HUES6 (cell line): ENCODE data around the gene STUM.
"Not testable (repeated sequence)": the region's sequence is repeated elsewhere in the genome, so short reads cannot be mapped to it uniquely, and the experiment has no call there.

Source experiments
- H3K27ac ChIP-seq: 2 replicates; pipeline ENCODE4 v1.7.0; 2013; ENCODE audit warnings: low read depth, mild to moderate bottlenecking, low read length, inconsistent platforms
- H3K27me3 ChIP-seq: 2 replicates; pipeline ENCODE4 v1.6.1; 2013; ENCODE audit warnings: low read length; ENCODE audit not compliant: control insufficient read depth, insufficient read depth
- H3K36me3 ChIP-seq: 2 replicates; pipeline ENCODE4 v1.6.1; 2013; ENCODE audit warnings: low read length; ENCODE audit not compliant: control insufficient read depth, insufficient read depth
- H3K4me1 ChIP-seq: 2 replicates; pipeline ENCODE4 v1.6.1; 2013; ENCODE audit warnings: low read length; ENCODE audit not compliant: control insufficient read depth, insufficient read depth
- H3K4me3 ChIP-seq: 2 replicates; pipeline ENCODE4 v1.5.1; 2013; ENCODE audit warnings: low read depth, low read length
- H3K9ac ChIP-seq: one replicate; pipeline ENCODE4 v1.6.1; 2013; ENCODE audit warnings: mild to moderate bottlenecking, low read length
- H3K9me3 ChIP-seq: 2 replicates; pipeline ENCODE4 v1.6.1; 2013; ENCODE audit warnings: low read depth, low read length; ENCODE audit not compliant: control insufficient read depth, insufficient read depth

STUM gene

GRCh38 chr1:226606311-226607267, 58.0 kb downstream of the STUM start:
- Histone ChIP-seq H3K27ac (no peak overlapping the region), H3K4me3 (no peak overlapping the region), H3K36me3 (no peaks in the 10 kb centered on the region), H3K9me3 (no peaks in the 10 kb centered on the region), H3K9ac (no peak overlapping the region), H3K4me1 (peaks cover 52% of the 10 kb centered on the region), H3K27me3 (no peaks in the 10 kb centered on the region; the same call in 1 of the 2 replicates)

- Histone ChIP-seq H3K4me1 (peaks cover 52% of the 10 kb centered on the region), H3K4me3 (no peak overlapping the region), H3K27ac (no peak overlapping the region), H3K36me3 (no peaks in the 10 kb centered on the region), H3K9me3 (no peaks in the 10 kb centered on the region), H3K9ac (no peak overlapping the region), H3K27me3 (no peaks in the 10 kb centered on the region; the same call in 1 of the 2 replicates)
Observed at GRCh38 chr1:226607268-226607660, 58.7 kb downstream of the STUM start.

GRCh38 chr1:226607821-226608220, 59.3 kb downstream of the STUM start:
- Histone ChIP-seq H3K36me3 (no peaks in the 10 kb centered on the region), H3K27ac (no peak overlapping the region), H3K9ac (no peak overlapping the region), H3K9me3 (no peaks in the 10 kb centered on the region), H3K4me1 (peaks cover 49% of the 10 kb centered on the region), H3K4me3 (no peak overlapping the region), H3K27me3 (no peaks in the 10 kb centered on the region; the same call in 1 of the 2 replicates)

GRCh38 chr1:226608699-226609505, 60.3 kb downstream of the STUM start:
- peaks cover 43% of the 10 kb centered on the region for H3K4me1 ChIP-seq
- no peaks in the 10 kb centered on the region for H3K36me3 ChIP-seq
- no peaks in the 10 kb centered on the region; the same call in 1 of the 2 replicates for H3K27me3 ChIP-seq
- no peak overlapping the region for H3K9ac ChIP-seq
- no peak overlapping the region for H3K27ac ChIP-seq
- no peak overlapping the region for H3K4me3 ChIP-seq
- H3K9me3 ChIP-seq, result no peaks in the 10 kb centered on the region

GRCh38 chr1:226609836-226610455, 61.4 kb downstream of the STUM start:
- no peak overlapping the region for H3K9ac ChIP-seq
- no peaks in the 10 kb centered on the region; the same call in 1 of the 2 replicates for H3K27me3 ChIP-seq
- no peaks in the 10 kb centered on the region for H3K36me3 ChIP-seq
- no peaks in the 10 kb centered on the region for H3K9me3 ChIP-seq
- H3K4me1 ChIP-seq, result peaks cover 34% of the 10 kb centered on the region
- no peak overlapping the region for H3K4me3 ChIP-seq
- H3K27ac ChIP-seq, result no peak overlapping the region

- Histone ChIP-seq H3K9me3 (no peaks in the 10 kb centered on the region), H3K9ac (no peak overlapping the region), H3K27ac (no peak overlapping the region), H3K4me3 (no peak overlapping the region), H3K27me3 (no peaks in the 10 kb centered on the region; the same call in 1 of the 2 replicates), H3K36me3 (no peaks in the 10 kb centered on the region), H3K4me1 (peaks cover 27% of the 10 kb centered on the region)
Observed at GRCh38 chr1:226610671-226611070, 62.1 kb downstream of the STUM start.

- H3K4me1 ChIP-seq, result peaks cover 20% of the 10 kb centered on the region
- no peak overlapping the region for H3K9ac ChIP-seq
- no peak overlapping the region for H3K27ac ChIP-seq
- no peaks in the 10 kb centered on the region; the same call in 1 of the 2 replicates for H3K27me3 ChIP-seq
- no peak overlapping the region for H3K4me3 ChIP-seq
- H3K9me3 ChIP-seq, result 0 out of 2 replicates have a peak, but pooled peaks cover under 1% of the 10 kb centered on the region
- no peaks in the 10 kb centered on the region for H3K36me3 ChIP-seq
Observed at GRCh38 chr1:226611301-226611700, 62.7 kb downstream of the STUM start.

- not testable (repeated sequence) for H3K36me3 ChIP-seq, H3K4me3 ChIP-seq, H3K27ac ChIP-seq, H3K9me3 ChIP-seq, H3K27me3 ChIP-seq, H3K9ac ChIP-seq
- H3K4me1 ChIP-seq, result peaks cover 14% of the 10 kb centered on the region
Observed at GRCh38 chr1:226611980-226612379, 63.4 kb downstream of the STUM start.

- H3K4me1 ChIP-seq, result no peaks in the 10 kb centered on the region
- no peaks in the 10 kb centered on the region for H3K27me3 ChIP-seq
- no peaks in the 10 kb centered on the region for H3K36me3 ChIP-seq
- H3K9me3 ChIP-seq, result 0 out of 2 replicates have a peak, but pooled peaks cover 2% of the 10 kb centered on the region
- H3K27ac ChIP-seq, result no peak overlapping the region
- H3K9ac ChIP-seq, result no peak overlapping the region
- no peak overlapping the region for H3K4me3 ChIP-seq
Observed at GRCh38 chr1:226615876-226616275, 67.3 kb downstream of the STUM start.

GRCh38 chr1:226616636-226617035, 68.1 kb downstream of the STUM start:
- no peaks in the 10 kb centered on the region for H3K36me3 ChIP-seq
- no peak overlapping the region for H3K27ac ChIP-seq
- 0 out of 2 replicates have a peak, but pooled peaks cover 2% of the 10 kb centered on the region for H3K9me3 ChIP-seq
- no peak overlapping the region for H3K4me3 ChIP-seq
- H3K9ac ChIP-seq, result no peak overlapping the region
- H3K4me1 ChIP-seq, result no peaks in the 10 kb centered on the region
- no peaks in the 10 kb centered on the region for H3K27me3 ChIP-seq
